Adrenal gland (tissue), 12 donors: ENCODE measurements around the gene UNC5C. TPM values are rescaled to one million over a fixed set of nuclear protein-coding genes. Genes with fewer than 3 reads are reported as not detected.

Experiments used
- DNase-seq, 7 donors: peaks; one replicate each; pipeline ENCODE4 v3.0.0-alpha.2; 2019 to 2020
- H3K27ac ChIP-seq, 5 donors: fragments of 200-600 bp; sonication (generic) in 4 of 5; 1 replicate in 3 of 5; 2 replicates in 2 of 5; pipeline versions ENCODE4 v1.5.1 to v1.8.0; 2016 to 2020; ENCODE audit warnings: mild to moderate bottlenecking in 1 of 5
- H3K27me3 ChIP-seq: fragments of 200-600 bp; 2 replicates; pipeline ENCODE4 v1.8.0; 2021
- H3K36me3 ChIP-seq, 2 donors: fragments of 200-600 bp; replicated peaks in 1 of 2; 1 replicate in 1 of 2; 2 replicates in 1 of 2; pipeline versions ENCODE4 v1.5.1 to v1.8.0; 2018 to 2022
- H3K4me1 ChIP-seq, 2 donors: fragments of 200-600 bp; replicated peaks in 1 of 2; 1 replicate in 1 of 2; 2 replicates in 1 of 2; pipeline versions ENCODE4 v1.5.1 to v1.8.0; 2018 to 2021
- H3K4me3 ChIP-seq, 4 donors: fragments of 200-600 bp; sonication (generic) in 3 of 4; one replicate each; pipeline ENCODE4 v1.5.1; 2016 to 2018
- H3K9me3 ChIP-seq, 3 donors: fragments of 200-600 bp; sonication (generic) in 1 of 3; replicated peaks in 1 of 3; 1 replicate in 2 of 3; 2 replicates in 1 of 3; pipeline versions ENCODE4 v1.5.1 to v1.8.0; 2016 to 2021
- POLR2A ChIP-seq, 2 donors: fragments of 450-650 bp; IDR thresholded peaks; one replicate each; pipeline ENCODE4 v1.6.1; 2017; ENCODE audit warnings: antibody characterized with exemption in 2 of 2, mild to moderate bottlenecking in 2 of 2, moderate library complexity in 1 of 2
- WGBS, 4 donors: extraction: QIAGEN DNeasy Blood & Tissue Kit in 2 of 4; methylation state at CpG; one replicate each; pipeline versions ENCODE4 v1.1.5 to v1.1.7; 2013 to 2017; 5-methylcytosine and 5-hydroxymethylcytosine counted together
- intact Hi-C, 2 donors: fragments of 100-400 bp; cut with DNase I; formaldehyde crosslinking; loops; one replicate each; pipeline versions ENCODE4 v1.14.1 to v1.15.0; 2022 to 2023
- polyA plus RNA-seq, 3 donors: library from polyadenylated mRNA; stranded (reverse); fragments of 200-250 nt in 2 of 3; fragments of 350-450 nt in 1 of 3; fragmentation: Illumina TruSeq in 1 of 3; extraction: RNeasy Lipid Tissue Mini Kit (QIAGEN cat#74804) in 1 of 3; gene quantifications; one replicate each; pipeline ENCODE4 v1.2.3, GENCODE V29; 2013 to 2014
- total RNA-seq, 9 donors: library from RNA; depleted of rRNA in 4 of 9; stranded (reverse); fragments of >200 nt in 4 of 9; fragments of 120-200 nt in 1 of 9; fragmentation: NEBNext Ultra II Directional in 1 of 9; extraction: Animal tissue kit (Norgen Biotek cat#: 25700) in 1 of 9; gene quantifications; one replicate each; pipeline versions ENCODE4 v1.1.0 to v1.2.4, GENCODE V29; 2013 to 2023
- TF ChIP-seq, protein P1 (sequence below), 6 experiments: fragments of 450-650 bp in 4 of 6; fragments of 200-600 bp in 2 of 6; sonication (generic) in 1 of 6; IDR thresholded peaks; 1 replicate in 5 of 6; 2 replicates in 1 of 6; pipeline versions ENCODE4 v1.5.1 to v1.8.0; 2016 to 2021; ENCODE audit warnings: antibody characterized with exemption in 6 of 6, mild to moderate bottlenecking in 2 of 6, moderate library complexity in 1 of 6
- donor health status: healthy with polysubstance abuse.
- donor health status: Bipolar disorder and iron deficiency.
- donor health status: DM: yes; HTN: yes; CAD: no.
- donor health status: DM: no; HTN: no; CAD: no.
- donor health status: DM: no; HTN: no; CAD: no.
- donor health status: DM: yes; HTN: yes; CAD: no.

UNC5C gene
- total and polyA plus RNA-seq, 12 donors = 4.7 to 33.5 (median 23.8) TPM

DNA sequence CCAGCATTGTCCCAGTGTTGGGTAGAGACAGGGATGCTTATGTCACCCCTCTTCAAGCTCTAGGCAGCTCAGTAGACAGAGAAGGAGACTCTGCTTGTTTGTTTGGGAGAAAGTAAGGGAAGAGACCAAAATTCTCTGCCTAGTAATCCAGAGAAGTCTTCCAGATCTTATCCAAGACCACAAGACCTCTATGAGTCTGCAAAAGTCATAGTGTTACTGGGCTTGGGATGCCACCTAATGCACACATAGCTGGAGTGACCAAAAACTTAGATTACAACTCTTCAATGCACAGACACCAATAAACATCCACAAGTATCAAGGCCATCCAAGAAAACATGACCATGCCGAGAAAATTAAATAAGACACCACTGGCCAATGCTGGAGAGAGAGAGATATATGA, 205.5 kb downstream of the UNC5C start:
- no peak overlapping the region for H3K4me3 ChIP-seq
- 71 to 84% (median 74%) methylated on average over 1 of the region's 1 CpG for WGBS, 4 donors
- peaks cover 0 to 9% (median 5%) of the 10 kb centered on the region in 3 donors for H3K9me3 ChIP-seq
- intact Hi-C loops = no loop called here
- peaks cover 0 to 14% of the 10 kb centered on the region in 2 donors for H3K4me1 ChIP-seq
- DNase-seq = no peak
- no peaks in the 10 kb centered on the region for H3K27me3 ChIP-seq
- TF ChIP-seq, protein P1, sequence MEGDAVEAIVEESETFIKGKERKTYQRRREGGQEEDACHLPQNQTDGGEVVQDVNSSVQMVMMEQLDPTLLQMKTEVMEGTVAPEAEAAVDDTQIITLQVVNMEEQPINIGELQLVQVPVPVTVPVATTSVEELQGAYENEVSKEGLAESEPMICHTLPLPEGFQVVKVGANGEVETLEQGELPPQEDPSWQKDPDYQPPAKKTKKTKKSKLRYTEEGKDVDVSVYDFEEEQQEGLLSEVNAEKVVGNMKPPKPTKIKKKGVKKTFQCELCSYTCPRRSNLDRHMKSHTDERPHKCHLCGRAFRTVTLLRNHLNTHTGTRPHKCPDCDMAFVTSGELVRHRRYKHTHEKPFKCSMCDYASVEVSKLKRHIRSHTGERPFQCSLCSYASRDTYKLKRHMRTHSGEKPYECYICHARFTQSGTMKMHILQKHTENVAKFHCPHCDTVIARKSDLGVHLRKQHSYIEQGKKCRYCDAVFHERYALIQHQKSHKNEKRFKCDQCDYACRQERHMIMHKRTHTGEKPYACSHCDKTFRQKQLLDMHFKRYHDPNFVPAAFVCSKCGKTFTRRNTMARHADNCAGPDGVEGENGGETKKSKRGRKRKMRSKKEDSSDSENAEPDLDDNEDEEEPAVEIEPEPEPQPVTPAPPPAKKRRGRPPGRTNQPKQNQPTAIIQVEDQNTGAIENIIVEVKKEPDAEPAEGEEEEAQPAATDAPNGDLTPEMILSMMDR (IDR thresholded peaks at IDR 0.05) = no peak
- no peak for TF ChIP-seq POLR2A (IDR thresholded peaks at IDR 0.05)
- H3K36me3 ChIP-seq = no peaks in the 10 kb centered on the region
- no peak overlapping the region for H3K27ac ChIP-seq

DNA sequence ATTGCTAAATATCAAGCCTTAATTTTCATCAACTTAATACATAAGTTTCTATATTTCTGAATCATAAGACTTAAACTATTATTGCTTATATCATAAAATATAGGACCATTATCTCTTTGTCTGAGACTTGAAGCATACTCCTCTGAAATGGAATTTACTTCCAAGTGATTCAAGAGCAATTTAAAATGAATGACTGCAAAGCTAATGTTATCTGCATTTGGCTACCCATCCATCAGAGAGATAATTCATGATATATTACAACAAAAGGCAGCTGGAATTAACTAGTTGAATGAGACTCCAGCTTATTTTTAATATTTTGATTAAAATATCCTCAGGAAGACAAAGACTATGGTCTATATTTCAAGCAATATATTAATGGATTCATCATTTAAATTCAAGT, 208.6 kb downstream of the UNC5C start:
- no peaks in the 10 kb centered on the region for H3K36me3 ChIP-seq
- peaks cover 0 to 14% of the 10 kb centered on the region in 2 donors for H3K4me1 ChIP-seq
- DNase-seq = no peak
- TF ChIP-seq POLR2A (IDR thresholded peaks at IDR 0.05) = no peak
- TF ChIP-seq, protein P1 (IDR thresholded peaks at IDR 0.05) = no peak
- no peak overlapping the region for H3K4me3 ChIP-seq
- H3K9me3 ChIP-seq = peaks cover 0 to 5% (median 0%) of the 10 kb centered on the region in 3 donors
- intact Hi-C loops = no loop called here
- H3K27me3 ChIP-seq = no peaks in the 10 kb centered on the region
- no peak overlapping the region for H3K27ac ChIP-seq

DNA sequence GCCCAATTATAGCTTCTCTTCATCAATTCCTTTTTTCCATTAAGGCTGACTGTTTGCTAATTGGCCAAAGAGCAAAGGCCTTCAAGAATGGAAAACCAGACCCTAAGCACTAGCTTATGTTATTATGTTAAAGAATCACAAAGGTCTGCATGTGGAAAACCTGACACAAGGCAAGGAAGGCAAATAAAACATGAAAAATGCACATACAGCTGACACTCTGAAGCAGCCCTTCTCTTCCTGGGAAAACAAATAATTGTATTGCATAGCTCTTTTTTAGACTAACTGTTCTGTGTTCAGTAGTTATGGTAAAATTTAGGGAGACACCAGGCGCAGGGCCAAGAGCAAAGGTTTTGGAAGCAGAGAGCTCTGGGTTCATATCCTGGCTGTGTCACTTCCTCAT, 223.1 kb downstream of the UNC5C start:
- WGBS, 4 donors = 90 to 100% (median 100%) methylated on average over 1 of the region's 1 CpG
- no peak for DNase-seq
- Histone ChIP-seq H3K36me3 (no peaks in the 10 kb centered on the region), H3K4me3 (no peak overlapping the region), H3K27me3 (no peaks in the 10 kb centered on the region), H3K4me1 (peaks cover 0 to 10% of the 10 kb centered on the region in 2 donors), H3K9me3 (peaks cover 0 to 7% (median 0%) of the 10 kb centered on the region in 3 donors), H3K27ac (no peak overlapping the region)
- no peak for TF ChIP-seq POLR2A (IDR thresholded peaks at IDR 0.05)
- TF ChIP-seq, protein P1 (IDR thresholded peaks at IDR 0.05) = no peak
- intact Hi-C loops = no loop called here

DNA sequence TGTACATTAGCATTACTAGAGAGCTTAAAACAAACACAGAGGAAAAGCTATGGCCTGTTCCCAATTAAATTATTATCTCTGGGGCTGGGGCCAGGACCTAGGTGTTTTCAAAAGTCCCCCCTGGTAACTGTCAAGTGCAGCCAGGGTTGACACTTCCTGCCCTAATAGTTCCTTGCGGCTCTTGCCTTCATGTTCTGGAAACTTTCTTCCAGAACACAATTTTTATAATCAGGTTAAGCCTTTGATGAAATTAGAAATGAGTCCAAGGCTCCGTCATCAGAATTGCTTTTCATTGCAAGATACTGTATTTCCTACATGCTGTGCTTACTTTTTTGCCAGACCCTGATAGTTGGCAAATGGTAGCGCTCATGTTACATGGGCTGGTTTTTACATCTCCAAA, 229.6 kb downstream of the UNC5C start:
- intact Hi-C loops = no loop called here
- no peak for DNase-seq
- Histone ChIP-seq H3K27ac (no peak overlapping the region), H3K27me3 (no peaks in the 10 kb centered on the region), H3K4me3 (no peak overlapping the region), H3K36me3 (no peaks in the 10 kb centered on the region), H3K9me3 (no peaks in the 10 kb centered on the region), H3K4me1 (peaks cover 0 to 19% of the 10 kb centered on the region in 2 donors)
- TF ChIP-seq POLR2A (IDR thresholded peaks at IDR 0.05) = no peak
- TF ChIP-seq, protein P1 (IDR thresholded peaks at IDR 0.05) = no peak
- WGBS, 4 donors = 84 to 95% (median 89%) methylated on average over 3 of the region's 3 CpGs
